Fibroblast of skin of left quadriceps (primary cell): Measurements from ENCODE around the gene STRBP.
"Not testable (repeated sequence)": the region's sequence is repeated elsewhere in the genome, so short reads cannot be mapped to it uniquely, and the experiment has no call there.

Experiments used
- DNase-seq, 2 experiments: peaks; one replicate each; pipeline ENCODE4 v3.0.0-alpha.2; 2013; ENCODE audit warnings: low read depth in 2 of 2

The STRBP gene

DNA sequence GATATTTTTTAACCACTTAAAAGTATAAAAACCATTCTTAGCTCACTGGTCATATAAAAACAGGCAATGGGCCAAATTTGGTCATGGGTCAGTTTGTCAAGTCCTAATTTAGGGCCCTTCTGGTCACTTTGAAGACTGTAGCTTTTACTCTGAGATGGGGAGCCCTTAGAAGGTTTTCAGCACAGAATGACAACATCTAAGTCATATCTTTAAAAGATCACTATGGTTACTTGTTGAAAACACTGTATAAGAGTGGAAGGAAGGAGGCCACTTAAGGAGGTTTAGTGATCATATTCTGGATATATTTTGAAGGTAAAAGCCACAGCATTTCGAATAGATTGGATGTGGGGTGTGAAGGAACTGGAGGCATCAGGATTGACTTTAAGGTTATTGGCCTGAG lies 76.7 kb downstream of the STRBP start:
- no peak for DNase-seq

- no peak for DNase-seq
Measured at GRCh38 chr9:123191260-123191659, 77.1 kb downstream of the STRBP start.

DNA sequence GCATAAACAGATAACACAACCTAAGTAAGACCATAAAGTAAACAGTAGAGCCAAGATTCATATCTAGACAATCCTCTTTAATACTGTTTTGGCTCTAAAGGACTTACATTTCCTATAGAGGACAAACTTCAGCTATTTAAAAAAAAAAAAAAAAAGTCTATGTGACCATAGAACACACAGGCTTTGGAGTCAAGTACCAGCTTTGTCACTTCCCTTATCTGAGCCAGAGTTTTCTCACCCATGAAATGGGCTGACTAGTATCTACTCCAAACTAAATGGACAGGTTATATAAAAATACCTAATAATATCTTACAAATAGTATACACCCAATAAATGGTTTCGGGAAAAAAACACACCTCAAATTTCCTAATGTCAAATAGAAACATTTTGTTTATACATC lies 81.3 kb downstream of the STRBP start:
- no peak for DNase-seq

GRCh38 chr9:123186029-123186428 lies 82.4 kb downstream of the STRBP start:
- not testable (repeated sequence) for DNase-seq

- DNase-seq, result no peak
Measured at GRCh38 chr9:123176949-123177348, 91.4 kb downstream of the STRBP start.

DNA sequence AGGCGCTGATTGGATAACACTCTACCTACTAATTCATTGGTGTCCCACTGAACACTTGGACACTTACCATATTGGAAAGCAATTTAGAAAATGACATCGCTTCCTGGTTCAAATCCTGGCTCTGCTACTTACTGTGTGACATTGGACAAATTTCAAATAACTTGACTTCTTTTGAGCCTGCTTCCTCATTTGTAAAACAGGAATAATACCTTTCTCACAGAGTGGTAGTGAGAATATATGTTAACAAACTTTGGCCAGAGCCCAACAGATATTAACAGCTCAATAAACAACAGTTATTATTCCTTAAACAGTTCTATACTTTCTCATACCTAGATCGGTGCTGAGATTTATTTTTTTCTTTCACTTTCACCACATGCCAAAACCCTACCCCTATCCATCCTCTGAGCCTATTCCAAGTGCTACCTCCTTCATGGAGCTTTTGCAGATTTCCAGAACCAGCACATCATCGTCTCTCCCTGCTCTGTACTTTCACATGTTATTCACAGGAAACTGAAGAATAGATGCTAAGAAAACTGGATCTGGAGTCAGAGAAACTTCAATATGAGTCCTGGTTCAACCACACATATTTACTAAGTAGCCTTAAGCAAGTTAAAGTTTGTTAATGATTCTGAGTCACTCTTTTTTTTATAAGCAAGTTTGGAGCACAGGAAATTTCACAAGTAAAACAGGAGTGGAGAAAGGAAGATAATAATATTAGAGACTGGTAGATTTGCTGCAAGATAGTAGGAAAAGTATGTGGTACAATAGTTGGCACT lies 92.3 kb downstream of the STRBP start:
- DNase-seq, result no peak

DNA sequence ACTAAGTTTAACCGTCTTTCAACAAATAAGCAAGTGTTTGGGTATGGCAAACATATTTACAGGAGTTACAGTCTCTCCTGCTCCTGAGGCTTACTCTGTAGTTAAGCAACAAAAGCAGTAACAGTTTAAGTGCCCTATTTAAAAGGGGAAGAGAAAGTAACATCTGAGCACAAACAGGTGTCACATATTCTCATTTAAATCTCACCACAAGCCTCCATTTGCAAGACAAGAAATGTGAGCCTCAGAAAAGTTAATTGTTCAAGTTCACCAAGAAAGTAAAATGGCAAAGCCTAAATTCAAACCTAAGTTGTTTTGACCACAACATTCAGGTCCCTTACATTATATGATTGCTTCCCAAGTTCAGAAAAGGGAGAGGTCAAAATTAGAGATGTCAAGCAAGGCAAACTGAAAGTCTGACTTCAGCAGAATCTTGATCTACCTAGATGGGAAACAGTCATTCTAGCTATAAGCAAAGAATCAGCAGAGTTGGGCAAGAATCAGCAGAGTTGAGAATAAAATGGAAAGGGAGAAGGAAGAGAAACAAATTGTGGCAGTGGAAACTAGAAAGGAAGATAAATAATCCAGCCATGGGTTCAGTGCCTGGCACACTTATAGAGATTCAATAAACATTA lies 93.4 kb downstream of the STRBP start:
- DNase-seq, result no peak

- no peak for DNase-seq
Measured at GRCh38 chr9:123174079-123174478, 94.3 kb downstream of the STRBP start.

DNA sequence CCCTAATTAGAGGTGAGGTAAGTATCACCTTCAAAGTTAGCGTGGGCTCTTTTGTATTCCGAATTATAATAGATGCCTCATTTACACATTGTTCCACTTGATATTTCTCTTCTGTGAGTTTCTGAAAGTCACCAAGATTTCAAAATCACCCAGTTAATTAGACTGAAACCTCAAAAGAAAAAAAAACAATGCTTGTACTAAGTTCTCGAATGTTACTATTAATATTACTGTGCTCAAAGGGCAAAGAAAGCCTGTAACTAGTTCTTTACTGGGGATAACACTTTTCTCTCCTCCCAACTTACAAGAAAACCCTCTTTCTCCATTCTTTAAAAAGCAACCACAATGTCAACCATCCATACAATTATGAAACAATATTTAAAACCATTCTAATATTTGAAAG lies 98.5 kb downstream of the STRBP start:
- no peak for DNase-seq

DNA sequence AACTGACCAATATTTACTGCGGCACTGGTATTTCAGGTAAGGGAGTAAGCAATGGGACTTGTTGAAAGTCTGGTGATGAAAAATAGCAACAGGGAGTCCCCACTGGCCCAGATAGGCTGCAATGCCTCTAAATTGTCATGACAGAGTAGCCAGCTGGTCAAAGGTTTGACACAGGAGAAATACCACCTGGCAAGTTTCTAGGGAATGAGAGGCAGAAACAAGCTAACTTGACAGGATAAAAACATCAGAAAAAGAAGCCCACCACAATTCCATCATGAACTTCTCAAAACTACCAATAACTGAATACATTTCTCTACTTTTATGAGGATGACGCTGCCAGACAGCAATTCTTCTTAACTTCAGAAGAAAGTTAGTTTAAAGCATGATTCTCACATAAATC lies 99.8 kb downstream of the STRBP start:
- no peak for DNase-seq

DNA sequence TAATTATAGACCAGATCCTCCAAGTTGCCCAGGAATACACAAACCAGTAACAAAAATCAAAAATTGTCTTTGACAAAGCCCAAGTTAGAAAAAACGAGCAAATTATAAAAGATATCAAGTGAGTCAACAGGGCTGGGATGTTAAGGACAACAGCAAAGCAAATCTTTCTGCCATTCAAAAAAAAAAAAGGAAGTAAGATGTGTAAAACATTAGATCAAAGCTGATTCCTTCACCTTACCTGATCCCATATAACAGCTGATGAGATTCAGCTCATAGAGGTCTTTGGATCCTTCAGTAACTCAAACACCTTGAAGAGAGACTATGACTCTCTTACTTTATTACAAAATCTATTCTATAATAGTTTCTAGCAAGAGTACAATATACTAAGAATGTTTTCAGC lies 100.9 kb downstream of the STRBP start:
- no peak for DNase-seq

GRCh38 chr9:123165813-123166212 lies 102.6 kb downstream of the STRBP start:
- no peak for DNase-seq

- no peak for DNase-seq
Measured at GRCh38 chr9:123164285-123164684, 104.1 kb downstream of the STRBP start.

- no peak for DNase-seq
Measured at GRCh38 chr9:123162791-123163345, 105.5 kb downstream of the STRBP start.

DNA sequence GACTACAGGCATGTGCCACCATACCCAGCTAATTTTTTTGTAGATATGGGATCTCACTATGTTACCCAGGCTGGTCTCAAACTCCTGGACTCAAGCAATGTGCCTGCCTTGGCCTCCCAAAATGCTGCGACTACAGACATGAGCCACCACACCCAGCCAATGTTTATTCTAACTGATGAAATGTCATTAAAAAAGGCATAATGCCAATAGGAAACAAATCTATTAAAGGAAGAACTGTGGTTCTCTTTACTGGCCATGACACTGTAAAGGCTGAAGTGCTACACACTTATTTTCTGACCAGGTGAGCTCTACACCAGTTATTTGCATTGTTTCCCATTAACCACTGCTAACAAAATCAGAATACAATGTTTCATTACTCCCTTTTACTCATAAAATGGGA lies 106.0 kb downstream of the STRBP start:
- DNase-seq, result no peak

- DNase-seq, result no peak
Measured at GRCh38 chr9:123157221-123157620, 111.2 kb downstream of the STRBP start.

DNA sequence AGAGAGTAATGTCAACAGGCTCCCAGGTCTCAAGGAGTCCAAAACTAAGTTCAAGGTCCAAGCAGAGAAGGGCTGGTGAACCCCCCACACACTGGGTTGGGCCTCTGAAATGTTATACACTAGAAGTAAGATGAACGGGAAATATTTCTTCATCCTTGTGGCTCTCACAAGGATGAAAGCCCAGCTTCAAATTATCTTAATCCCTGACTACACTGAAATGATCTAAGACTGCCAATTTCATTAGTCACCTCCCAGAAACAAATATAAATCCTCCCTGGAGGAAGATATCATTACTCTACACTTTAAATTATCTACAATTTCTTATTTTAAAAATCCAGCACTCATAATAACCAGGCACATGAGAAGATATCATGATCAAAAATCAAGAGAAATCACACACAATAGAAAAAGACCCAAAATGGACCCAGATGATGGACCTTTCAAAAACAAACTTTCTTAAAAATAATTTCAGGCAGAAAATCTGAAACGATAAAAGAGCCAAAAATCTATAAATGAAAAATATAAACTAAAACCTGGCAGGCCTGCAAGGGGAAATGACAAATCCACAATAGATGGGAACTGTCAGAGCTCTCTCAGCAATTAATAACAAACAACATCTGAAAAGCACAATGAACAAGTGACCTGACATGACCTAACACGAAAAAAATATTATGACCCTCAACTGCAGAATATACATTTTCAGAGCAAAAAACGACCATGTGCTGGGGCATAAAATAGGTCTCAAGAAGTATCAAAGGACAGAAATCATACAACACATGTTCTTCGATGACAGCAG lies 117.5 kb downstream of the STRBP start:
- DNase-seq, result no peak

DNA sequence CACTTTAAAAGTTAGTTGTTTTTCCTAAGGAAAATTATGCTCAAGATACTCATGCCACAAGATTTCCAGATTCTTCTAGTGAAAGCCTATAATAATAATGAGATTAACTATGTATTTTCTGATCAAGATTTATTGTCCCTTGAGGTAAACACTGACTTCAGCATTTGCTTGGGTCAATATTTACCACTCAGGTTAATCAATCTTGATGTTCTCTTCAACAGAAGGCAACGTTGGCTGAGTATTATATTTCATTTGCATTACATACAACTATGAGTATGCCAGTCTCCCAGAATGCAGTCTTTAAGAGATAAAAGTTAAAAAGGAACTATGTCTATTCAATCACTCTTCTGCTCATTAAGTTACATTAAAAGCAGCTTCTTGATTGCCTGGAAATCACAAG lies 119.3 kb downstream of the STRBP start:
- no peak for DNase-seq

DNA sequence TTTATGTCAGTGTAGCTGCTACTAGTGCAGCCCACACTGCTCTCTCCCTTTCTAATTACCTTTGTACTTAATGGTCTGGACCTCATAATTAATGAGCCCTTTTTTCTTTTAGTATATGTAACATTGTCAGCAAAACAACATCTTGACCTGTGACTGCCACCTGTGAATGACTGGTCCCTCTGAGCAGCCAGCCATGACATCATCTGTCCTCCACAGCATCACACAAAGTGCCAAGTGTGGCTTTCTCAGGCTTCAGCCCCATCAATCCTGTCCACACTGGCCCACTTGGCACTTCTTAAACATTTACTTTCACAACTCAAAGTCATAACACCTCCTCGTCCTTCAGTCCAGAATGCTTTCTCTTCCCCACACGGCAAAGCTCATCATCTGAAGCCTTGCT lies 130.2 kb downstream of the STRBP start:
- no peak for DNase-seq

- no peak for DNase-seq
Measured at GRCh38 chr9:123135430-123135829, 133.0 kb downstream of the STRBP start.

DNA sequence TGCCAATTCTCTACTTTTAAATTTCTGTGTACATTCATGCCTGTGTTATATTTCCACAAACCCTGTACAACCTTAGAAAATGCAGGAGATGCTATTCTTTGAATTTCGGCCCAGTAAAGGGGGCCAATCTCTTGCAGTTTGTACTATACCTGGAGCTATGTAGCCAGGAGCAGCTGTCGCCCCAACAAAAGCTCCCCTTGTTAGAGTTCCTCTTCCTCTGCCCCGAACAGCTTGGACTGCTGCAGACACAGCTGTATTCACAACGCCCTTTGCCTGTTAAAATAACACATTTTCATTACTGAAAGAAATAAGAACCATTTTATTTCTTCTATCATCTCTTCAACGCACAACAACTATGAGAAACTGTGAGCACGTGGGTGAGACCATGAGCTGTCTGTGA lies 135.7 kb downstream of the STRBP start:
- no peak for DNase-seq

DNA sequence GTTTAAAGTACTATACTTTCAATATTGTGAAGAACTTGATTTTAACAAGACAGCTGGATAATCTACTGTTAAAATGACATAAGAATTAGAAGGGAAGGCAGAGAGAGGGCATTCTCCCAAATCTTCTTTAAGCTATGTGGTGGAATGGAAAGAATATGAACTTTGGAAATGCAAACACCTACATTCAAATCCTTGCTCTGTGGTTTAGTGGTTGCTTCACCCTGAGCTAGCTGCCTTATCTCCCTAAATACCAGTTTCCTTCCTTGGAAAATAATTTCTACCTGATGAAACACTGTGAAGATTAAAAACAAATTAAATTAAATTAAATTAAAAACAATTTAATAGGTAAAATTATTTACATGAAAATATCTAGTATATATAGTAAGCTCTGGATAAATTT lies 136.4 kb downstream of the STRBP start:
- no peak for DNase-seq

DNA sequence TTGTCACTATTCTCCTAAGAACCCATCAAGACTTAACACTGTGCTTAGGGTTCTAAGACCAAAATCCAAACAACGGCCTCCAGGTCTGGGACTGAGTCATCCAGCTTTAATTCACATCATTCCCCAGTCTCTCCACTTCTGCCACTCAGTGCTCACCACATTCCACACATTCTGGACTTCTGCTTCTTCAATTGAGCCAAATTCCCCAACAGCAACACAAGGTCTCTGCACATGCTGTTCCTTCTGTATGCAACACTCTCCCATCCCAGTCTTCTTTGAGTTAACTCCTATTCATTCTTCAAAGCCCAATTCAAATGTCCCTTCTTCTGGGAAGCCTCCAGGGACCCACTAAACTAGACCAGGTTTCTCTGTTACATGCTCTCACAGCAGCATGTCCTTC lies 137.1 kb downstream of the STRBP start:
- DNase-seq, result peak; percentile 39 to 44
